Thyroid gland (tissue), 4 donors: Measurements from ENCODE around the gene SRP72.

Source experiments
- CTCF ChIP-seq, 6 experiments: fragments of 200-600 bp in 3 of 6; fragments of 450-650 bp in 3 of 6; sonication (generic) in 3 of 6; IDR thresholded peaks; one replicate each; pipeline ENCODE4 v1.5.1; 2016 to 2019; ENCODE audit warnings: antibody characterized with exemption in 6 of 6, mild to moderate bottlenecking in 2 of 6, inconsistent platforms in 1 of 6, moderate library complexity in 1 of 6
- POLR2A ChIP-seq, 2 donors: fragments of 450-650 bp; IDR thresholded peaks; one replicate each; pipeline ENCODE4 v1.6.1; 2017; ENCODE audit warnings: antibody characterized with exemption in 2 of 2, mild to moderate bottlenecking in 2 of 2, moderate library complexity in 1 of 2

DNA sequence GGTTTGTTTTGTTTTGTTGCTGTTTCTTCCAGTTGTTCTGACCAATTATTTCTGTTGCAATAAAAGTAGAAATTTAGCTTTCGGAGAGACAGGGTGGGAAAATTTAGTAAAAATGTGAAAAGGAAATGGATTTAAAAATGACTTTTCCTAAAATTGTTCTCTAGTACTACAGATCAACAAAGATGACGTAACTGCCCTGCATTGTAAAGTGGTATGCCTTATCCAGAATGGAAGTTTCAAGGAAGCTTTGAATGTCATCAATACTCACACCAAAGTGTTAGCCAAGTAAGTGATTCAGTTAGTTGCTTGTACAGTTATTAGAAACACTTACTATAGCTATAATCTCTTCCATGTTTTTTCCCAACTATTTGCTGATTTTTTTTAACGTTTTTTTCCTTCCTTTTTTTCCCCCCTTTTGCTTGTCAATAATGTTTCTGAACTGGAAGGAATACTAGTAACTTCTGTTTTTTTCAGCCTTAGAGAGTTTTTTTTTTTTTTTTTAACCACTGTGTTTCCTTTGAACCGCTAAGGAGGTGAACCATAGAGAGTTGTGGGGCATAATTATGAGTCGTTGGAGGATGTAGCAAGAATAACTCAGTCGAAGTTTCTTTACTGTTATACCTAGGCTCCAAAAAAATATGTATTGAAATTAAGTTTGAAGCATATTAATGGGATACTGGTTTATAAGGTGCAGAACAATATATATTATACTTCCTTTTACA is 2.2 kb downstream of the SRP72 start:
- no peak for TF ChIP-seq CTCF (IDR thresholded peaks at IDR 0.05)
- TF ChIP-seq POLR2A (IDR thresholded peaks at IDR 0.05) = no peak
